Measurements from ENCODE around the gene ZYX.
A peak's percentile ranks its signal among the peaks of the same experiment; 100 is the strongest.

- TF ChIP-seq CTCF (IDR thresholded peaks at IDR 0.05), result peak in 1 of 2 donors; percentile 34
- no peak for TF ChIP-seq POLR2A (IDR thresholded peaks at IDR 0.05)
- no peak for TF ChIP-seq POLR2AphosphoS5 (IDR thresholded peaks at IDR 0.05)
These were observed 27.8 kb downstream of the ZYX start, which contains the start of gene EPHA1 for GRCh38 chr7:143408686-143409561.

Measured in suprapubic skin (tissue), 4 donors.